Measurements from ENCODE around the gene DVL3. TPM values are rescaled to one million over a fixed set of nuclear protein-coding genes. Genes with fewer than 3 reads are reported as not detected.

The DVL3 gene
- total RNA-seq, 1 experiment from 2014 or later: 106 TPM

GRCh38 chr3:184134746-184135148, 20.4 kb upstream of the DVL3 start:
- intact Hi-C loops (cut with micrococcal nuclease; ENCODE audit: unreplicated experiment): loop anchor here (2.0 to 5.0 kb wide), 3 partner anchors 52 to 237 kb away; partner anchors contain the start of gene ABCF3
- Mint-ChIP-seq H3K36me3 (ENCODE audit: insufficient read depth, unreplicated experiment) (peaks cover 60% of the 10 kb centered on the region), H3K4me3 (ENCODE audit: low read depth, unreplicated experiment) (peak overlapping the region; percentile 99), H3K27me3 (ENCODE audit: unreplicated experiment) (no peaks in the 10 kb centered on the region), H3K27ac (ENCODE audit: unreplicated experiment) (peak overlapping the region; percentile 94), H3K4me1 (ENCODE audit: low read depth, unreplicated experiment) (peaks cover 32% of the 10 kb centered on the region), H3K9me3 (ENCODE audit: low read depth, unreplicated experiment) (no peaks in the 10 kb centered on the region)
- TF ChIP-seq CTCF (IDR thresholded peaks at IDR 0.05; ENCODE audit: unreplicated experiment): no peak
- no peak for DNase-seq
- CTCF ChIA-PET: interaction anchor here (0.7 to 2.4 kb wide), 11 partner anchors 10 to 239 kb away, joined by 3 to 14 read pairs (median 4); partner anchors contain the start of genes ABCF3 and DVL3
- BruUV-seq (replicated peaks): TSS peak; percentile 76

- H3K9me3 Mint-ChIP-seq (ENCODE audit: low read depth, unreplicated experiment): no peaks in the 10 kb centered on the region
- peak; percentile 95 for DNase-seq
- peak within 1 kb of the TSS; percentile 99 for H3K4me3 Mint-ChIP-seq (ENCODE audit: low read depth, unreplicated experiment)
- TF ChIP-seq CTCF (IDR thresholded peaks at IDR 0.05; ENCODE audit: unreplicated experiment): peak; percentile 11
- H3K27me3 Mint-ChIP-seq (ENCODE audit: unreplicated experiment): no peaks in the 10 kb centered on the region
- peak within 1 kb of the TSS; percentile 94 for H3K27ac Mint-ChIP-seq (ENCODE audit: unreplicated experiment)
- peaks cover 36% of the 10 kb centered on the region for H3K4me1 Mint-ChIP-seq (ENCODE audit: low read depth, unreplicated experiment)
- H3K36me3 Mint-ChIP-seq (ENCODE audit: insufficient read depth, unreplicated experiment): peaks cover 66% of the 10 kb centered on the region
- CTCF ChIA-PET: interaction anchor here (0.7 to 2.4 kb wide), 12 partner anchors 10 to 240 kb away, joined by 3 to 14 read pairs (median 4); partner anchors contain the start of genes ABCC5, ABCF3 and DVL3
- no TSS peak for BruUV-seq (replicated peaks)
- intact Hi-C loops (cut with micrococcal nuclease; ENCODE audit: unreplicated experiment): loop anchor here (2.0 to 5.0 kb wide), 2 partner anchors 51 to 93 kb away; partner anchors contain the start of gene ABCF3
These were observed 19.8 kb upstream of the DVL3 start, which contains the start of gene EIF2B5 for GRCh38 chr3:184135149-184135910. Gene EIF2B5, plus strand, starts transcription at chr3:184135358. Its CDS starts 28 bp downstream, at chr3:184135386.

- BruUV-seq (replicated peaks): no TSS peak
These were observed 19.3 kb upstream of the DVL3 start for GRCh38 chr3:184135911-184136260.

GRCh38 chr3:184140436-184140835, 14.7 kb upstream of the DVL3 start:
- BruUV-seq (replicated peaks): no TSS peak
- H3K9me3 Mint-ChIP-seq (ENCODE audit: low read depth, unreplicated experiment): no peaks in the 10 kb centered on the region
- intact Hi-C loops (cut with micrococcal nuclease; ENCODE audit: unreplicated experiment): no loop called here
- CTCF ChIA-PET: no interaction called here
- no peak for DNase-seq
- H3K4me3 Mint-ChIP-seq (ENCODE audit: low read depth, unreplicated experiment): no peak overlapping the region
- no peaks in the 10 kb centered on the region for H3K27me3 Mint-ChIP-seq (ENCODE audit: unreplicated experiment)
- H3K36me3 Mint-ChIP-seq (ENCODE audit: insufficient read depth, unreplicated experiment): peaks cover 82% of the 10 kb centered on the region
- H3K27ac Mint-ChIP-seq (ENCODE audit: unreplicated experiment): no peak overlapping the region
- no peak for TF ChIP-seq CTCF (IDR thresholded peaks at IDR 0.05; ENCODE audit: unreplicated experiment)
- peaks cover 34% of the 10 kb centered on the region for H3K4me1 Mint-ChIP-seq (ENCODE audit: low read depth, unreplicated experiment)

More at GRCh38 chr3:184135911-184136260, 19.3 kb upstream of the DVL3 start:
- Mint-ChIP-seq H3K4me1 (ENCODE audit: low read depth, unreplicated experiment) (peaks cover 40% of the 10 kb centered on the region), H3K27ac (ENCODE audit: unreplicated experiment) (peak overlapping the region; percentile 94), H3K4me3 (ENCODE audit: low read depth, unreplicated experiment) (peak overlapping the region; percentile 99), H3K27me3 (ENCODE audit: unreplicated experiment) (no peaks in the 10 kb centered on the region), H3K36me3 (ENCODE audit: insufficient read depth, unreplicated experiment) (peaks cover 69% of the 10 kb centered on the region), H3K9me3 (ENCODE audit: low read depth, unreplicated experiment) (no peaks in the 10 kb centered on the region)
- no peak for TF ChIP-seq CTCF (IDR thresholded peaks at IDR 0.05; ENCODE audit: unreplicated experiment)
- DNase-seq: no peak
- CTCF ChIA-PET: interaction anchor here (0.8 to 2.4 kb wide), 4 partner anchors 11 to 240 kb away, joined by 3 to 13 read pairs (median 6); partner anchors contain the start of gene ABCC5
- intact Hi-C loops (cut with micrococcal nuclease; ENCODE audit: unreplicated experiment): loop anchor here (2.0 to 5.0 kb wide), 2 partner anchors 51 to 94 kb away; partner anchors contain the start of gene ABCF3
